ENCODE data around the gene LILRA6. TPM values are rescaled to one million over a fixed set of nuclear protein-coding genes. Genes with fewer than 3 reads are reported as not detected.
"Not testable (repeated sequence)": the region's sequence is repeated elsewhere in the genome, so short reads cannot be mapped to it uniquely, and the experiment has no call there.

The LILRA6 gene
- total and polyA plus RNA-seq, 4 donors = 5.3 to 91.7 (median 16.4) TPM

- Histone ChIP-seq H3K4me1 (ENCODE audit: control insufficient read depth in 5 of 5, insufficient read depth in 5 of 5, low read length in 5 of 5) (peaks cover 0 to 10% (median 0%) of the 10 kb centered on the region in 5 donors), H3K27ac (ENCODE audit: low read depth in 1 of 2, low read length in 1 of 2) (no peak overlapping the region), H3K4me3 (no peak overlapping the region), H3K27me3 (ENCODE audit: control insufficient read depth in 3 of 3, insufficient read depth in 3 of 3, low read length in 2 of 3) (peaks cover 0 to 4% (median 0%) of the 10 kb centered on the region in 3 donors), H3K9ac (ENCODE audit: insufficient read depth in 1 of 2, low read length in 2 of 2) (no peak overlapping the region), H3K9me3 (ENCODE audit: control insufficient read depth in 4 of 4, insufficient read depth in 3 of 4, low read length in 3 of 4) (peaks cover 0 to 5% (median 0%) of the 10 kb centered on the region in 4 donors), H3K36me3 (ENCODE audit: control insufficient read depth in 4 of 4, insufficient read depth in 4 of 4, low read length in 4 of 4) (no peaks in the 10 kb centered on the region)
- peak; percentile 39 to 68 (median 40) for DNase-seq
- no peak for ATAC-seq (ENCODE audit: insufficient read depth, low FRiP score)
- TF ChIP-seq, protein P1, sequence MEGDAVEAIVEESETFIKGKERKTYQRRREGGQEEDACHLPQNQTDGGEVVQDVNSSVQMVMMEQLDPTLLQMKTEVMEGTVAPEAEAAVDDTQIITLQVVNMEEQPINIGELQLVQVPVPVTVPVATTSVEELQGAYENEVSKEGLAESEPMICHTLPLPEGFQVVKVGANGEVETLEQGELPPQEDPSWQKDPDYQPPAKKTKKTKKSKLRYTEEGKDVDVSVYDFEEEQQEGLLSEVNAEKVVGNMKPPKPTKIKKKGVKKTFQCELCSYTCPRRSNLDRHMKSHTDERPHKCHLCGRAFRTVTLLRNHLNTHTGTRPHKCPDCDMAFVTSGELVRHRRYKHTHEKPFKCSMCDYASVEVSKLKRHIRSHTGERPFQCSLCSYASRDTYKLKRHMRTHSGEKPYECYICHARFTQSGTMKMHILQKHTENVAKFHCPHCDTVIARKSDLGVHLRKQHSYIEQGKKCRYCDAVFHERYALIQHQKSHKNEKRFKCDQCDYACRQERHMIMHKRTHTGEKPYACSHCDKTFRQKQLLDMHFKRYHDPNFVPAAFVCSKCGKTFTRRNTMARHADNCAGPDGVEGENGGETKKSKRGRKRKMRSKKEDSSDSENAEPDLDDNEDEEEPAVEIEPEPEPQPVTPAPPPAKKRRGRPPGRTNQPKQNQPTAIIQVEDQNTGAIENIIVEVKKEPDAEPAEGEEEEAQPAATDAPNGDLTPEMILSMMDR (IDR thresholded peaks at IDR 0.05; ENCODE audit: control extremely low read depth, extremely low read depth) = no peak
- 27 to 31% methylated on average over 9 of the region's 9 CpGs for WGBS, 2 donors
Observed at GRCh38 chr19:54282686-54283470, 40.3 kb upstream of the LILRA6 start.

GRCh38 chr19:54281729-54282075 lies 39.1 kb upstream of the LILRA6 start:
- H3K27ac ChIP-seq (ENCODE audit: low read depth in 1 of 2, low read length in 1 of 2); H3K9ac ChIP-seq (ENCODE audit: insufficient read depth in 1 of 2, low read length in 2 of 2); ATAC-seq (ENCODE audit: insufficient read depth, low FRiP score); H3K27me3 ChIP-seq (ENCODE audit: control insufficient read depth in 3 of 3, insufficient read depth in 3 of 3, low read length in 2 of 3); H3K9me3 ChIP-seq (ENCODE audit: control insufficient read depth in 4 of 4, insufficient read depth in 3 of 4, low read length in 3 of 4); H3K36me3 ChIP-seq (ENCODE audit: control insufficient read depth in 4 of 4, insufficient read depth in 4 of 4, low read length in 4 of 4); H3K4me1 ChIP-seq (ENCODE audit: control insufficient read depth in 5 of 5, insufficient read depth in 5 of 5, low read length in 5 of 5); DNase-seq; H3K4me3 ChIP-seq: not testable (repeated sequence)
- WGBS, 2 donors = 76 to 86% methylated on average over 5 of the region's 5 CpGs

DNA sequence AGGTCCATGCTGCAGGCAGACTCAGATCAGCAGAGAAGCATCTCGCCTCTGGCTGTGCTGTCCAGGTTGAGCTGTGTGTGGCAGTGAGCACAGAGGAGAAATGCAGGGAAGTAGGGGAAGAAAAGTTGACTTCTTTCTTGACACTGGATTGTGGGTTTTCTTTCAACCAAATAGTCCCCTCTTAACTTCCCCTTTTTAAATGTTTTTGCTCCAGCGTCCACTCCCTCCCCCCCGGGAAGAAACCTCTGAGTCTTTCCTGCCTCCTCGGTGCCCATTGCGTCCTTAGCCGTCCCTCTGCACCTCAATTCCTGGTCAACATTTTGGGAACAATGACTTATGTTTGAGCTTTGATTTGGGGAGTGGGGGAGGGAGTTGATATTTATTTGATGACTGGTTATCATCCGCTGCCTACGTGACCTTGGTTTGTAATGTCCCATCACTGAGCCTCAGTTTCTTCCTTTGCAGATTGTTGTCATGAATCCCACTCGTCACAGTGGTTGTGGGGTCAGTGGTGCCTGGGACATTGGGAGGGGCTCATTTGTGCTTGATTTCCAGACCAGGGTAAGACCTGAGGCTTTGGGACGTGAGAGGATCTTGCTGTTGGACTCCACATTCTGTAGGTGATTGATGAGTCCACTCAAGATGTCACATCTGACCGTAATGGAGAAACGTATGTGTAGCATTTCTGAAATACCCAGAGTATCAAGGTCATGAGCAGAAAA lies 38.6 kb upstream of the LILRA6 start, which contains the start of gene LILRB2:
TSS of gene LILRB2 (minus strand) at position 104 of the 722 bp plus-strand sequence. CDS start 614 bp downstream, outside the sequence.
- Histone ChIP-seq H3K9me3 (ENCODE audit: control insufficient read depth in 4 of 4, insufficient read depth in 3 of 4, low read length in 3 of 4) (peaks cover 0 to 5% (median 0%) of the 10 kb centered on the region in 4 donors), H3K36me3 (ENCODE audit: control insufficient read depth in 4 of 4, insufficient read depth in 4 of 4, low read length in 4 of 4) (no peaks in the 10 kb centered on the region), H3K27ac (ENCODE audit: low read depth in 1 of 2, low read length in 1 of 2) (peak within 1 kb of the TSS in 1 of 2 donors; percentile 78), H3K9ac (ENCODE audit: insufficient read depth in 1 of 2, low read length in 2 of 2) (no peak within 1 kb of the TSS), H3K4me1 (ENCODE audit: control insufficient read depth in 5 of 5, insufficient read depth in 5 of 5, low read length in 5 of 5) (peaks cover 0 to 10% (median 0%) of the 10 kb centered on the region in 5 donors), H3K27me3 (ENCODE audit: control insufficient read depth in 3 of 3, insufficient read depth in 3 of 3, low read length in 2 of 3) (peaks cover 0 to 4% (median 0%) of the 10 kb centered on the region in 3 donors), H3K4me3 (no peak within 1 kb of the TSS)
- no peak for ATAC-seq (ENCODE audit: insufficient read depth, low FRiP score)
- 57 to 66% methylated on average over 12 of the region's 12 CpGs for WGBS, 2 donors
- DNase-seq = no peak
- TF ChIP-seq, protein P1 (IDR thresholded peaks at IDR 0.05; ENCODE audit: control extremely low read depth, extremely low read depth) = no peak

GRCh38 chr19:54280441-54280840 lies 37.9 kb upstream of the LILRA6 start:
- H3K27ac ChIP-seq (ENCODE audit: low read depth in 1 of 2, low read length in 1 of 2) = peak overlapping the region in 1 of 2 donors; percentile 78
- not testable (repeated sequence) for H3K36me3 ChIP-seq (ENCODE audit: control insufficient read depth in 4 of 4, insufficient read depth in 4 of 4, low read length in 4 of 4); H3K27me3 ChIP-seq (ENCODE audit: control insufficient read depth in 3 of 3, insufficient read depth in 3 of 3, low read length in 2 of 3); H3K4me1 ChIP-seq (ENCODE audit: control insufficient read depth in 5 of 5, insufficient read depth in 5 of 5, low read length in 5 of 5); H3K9ac ChIP-seq (ENCODE audit: insufficient read depth in 1 of 2, low read length in 2 of 2); H3K4me3 ChIP-seq; DNase-seq; H3K9me3 ChIP-seq (ENCODE audit: control insufficient read depth in 4 of 4, insufficient read depth in 3 of 4, low read length in 3 of 4)
- ATAC-seq (ENCODE audit: insufficient read depth, low FRiP score) = peak; percentile 62
- 22 to 48% methylated on average over 10 of the region's 10 CpGs for WGBS, 2 donors

DNA sequence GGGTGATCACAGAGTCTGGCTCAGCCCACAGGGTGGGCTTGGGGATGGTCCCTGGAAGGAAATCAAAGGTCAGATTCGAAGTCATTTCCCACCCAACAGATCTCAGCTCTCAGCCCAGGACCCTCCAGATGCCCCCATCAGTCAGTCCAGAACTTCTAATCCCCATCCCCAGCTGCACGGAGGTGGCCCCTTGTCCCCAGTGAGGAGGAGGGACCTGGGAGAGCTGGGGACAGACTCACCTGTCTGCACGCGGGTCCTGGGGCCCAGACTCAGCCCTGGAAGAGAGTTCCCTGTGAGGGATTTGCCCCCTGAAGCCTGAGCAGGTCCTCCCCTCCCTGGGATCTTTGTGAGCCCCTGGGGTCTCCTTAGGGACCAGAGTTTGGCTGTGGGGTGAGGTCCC lies 37.4 kb upstream of the LILRA6 start:
- H3K27me3 ChIP-seq (ENCODE audit: control insufficient read depth in 3 of 3, insufficient read depth in 3 of 3, low read length in 2 of 3); H3K9ac ChIP-seq (ENCODE audit: insufficient read depth in 1 of 2, low read length in 2 of 2); H3K36me3 ChIP-seq (ENCODE audit: control insufficient read depth in 4 of 4, insufficient read depth in 4 of 4, low read length in 4 of 4); DNase-seq; ATAC-seq (ENCODE audit: insufficient read depth, low FRiP score); H3K9me3 ChIP-seq (ENCODE audit: control insufficient read depth in 4 of 4, insufficient read depth in 3 of 4, low read length in 3 of 4); H3K27ac ChIP-seq (ENCODE audit: low read depth in 1 of 2, low read length in 1 of 2); H3K4me3 ChIP-seq; H3K4me1 ChIP-seq (ENCODE audit: control insufficient read depth in 5 of 5, insufficient read depth in 5 of 5, low read length in 5 of 5): not testable (repeated sequence)
- WGBS, 2 donors = 26 to 37% methylated on average over 4 of the region's 4 CpGs
